T-cell (primary cell): ENCODE measurements around the gene UBE2Q2. TPM values are rescaled to one million over a fixed set of nuclear protein-coding genes. Genes with fewer than 3 reads are reported as not detected.
A peak's percentile ranks its signal among the peaks of the same experiment; 100 is the strongest.
"Not testable (repeated sequence)": the region's sequence is repeated elsewhere in the genome, so short reads cannot be mapped to it uniquely, and the experiment has no call there.

Experiments
- ATAC-seq, 4 experiments: fragments of 200-7000 bp in 3 of 4; fragments of 150-1000 bp in 1 of 4; cut with Tn5 transposase; replicated peaks in 1 of 4; 1 replicate in 3 of 4; 2 replicates in 1 of 4; pipeline ENCODE4 v1.10.0; 2021; ENCODE audit warnings: moderate library complexity in 3 of 4, mild to moderate bottlenecking in 2 of 4, moderate number of reproducible peaks in 1 of 4
- CTCF ChIA-PET, 2 donors: fragments of 300-600 bp; sonication (Branson Sonifier 250); formaldehyde crosslinking; loops; one replicate each; lab custom pipeline; 2022; ENCODE audit warnings: antibody characterized with exemption in 2 of 2; lab: Charles Lee
- POLR2A ChIA-PET, 2 donors: fragments of 300-600 bp; sonication (Branson Sonifier 250); formaldehyde crosslinking; loops; one replicate each; lab custom pipeline; 2022; ENCODE audit warnings: antibody characterized with exemption in 2 of 2; lab: Charles Lee
- DNase-seq, 35 experiments: peaks; one replicate each; pipeline versions ENCODE4 v3.0.0 to v3.0.0-alpha.2; 2013 to 2023
- H3K27ac ChIP-seq: one replicate; pipeline ENCODE4 v1.5.1; 2013; ENCODE audit warnings: low read length
- H3K27me3 ChIP-seq, 2 experiments: replicated peaks in 1 of 2; 1 replicate in 1 of 2; 2 replicates in 1 of 2; pipeline versions ENCODE4 v1.6.1 to v1.7.0; 2013; ENCODE audit warnings: low read length in 1 of 2, mixed read lengths in 1 of 2; ENCODE audit not compliant: control insufficient read depth in 2 of 2, insufficient read depth in 2 of 2; ENCODE audit errors: extremely low read depth in 1 of 2
- H3K36me3 ChIP-seq, 2 donors: 1 replicate in 1 of 2; 2 replicates in 1 of 2; pipeline versions ENCODE4 v1.6.1 to v1.7.0; 2013; ENCODE audit warnings: low read length in 1 of 2; ENCODE audit not compliant: control insufficient read depth in 2 of 2, insufficient read depth in 1 of 2; ENCODE audit errors: extremely low read depth in 1 of 2
- H3K4me1 ChIP-seq, 2 experiments: 1 replicate in 1 of 2; 2 replicates in 1 of 2; pipeline versions ENCODE4 v1.6.1 to v1.7.0; 2013; ENCODE audit warnings: low read length in 2 of 2, mixed read lengths in 1 of 2; ENCODE audit not compliant: insufficient read depth in 2 of 2, control insufficient read depth in 1 of 2; ENCODE audit errors: extremely low read depth in 1 of 2
- H3K4me3 ChIP-seq, 2 donors: 1 replicate in 1 of 2; 2 replicates in 1 of 2; pipeline versions ENCODE4 v1.5.1 to v1.7.0; 2013; ENCODE audit warnings: mild to moderate bottlenecking in 2 of 2, low read length in 1 of 2, moderate library complexity in 1 of 2; ENCODE audit not compliant: control insufficient read depth in 1 of 2; ENCODE audit errors: extremely low read depth in 1 of 2
- H3K9me3 ChIP-seq: 2 replicates; pipeline ENCODE4 v1.7.0; 2013
- H3K27ac Mint-ChIP-seq, 2 donors: one replicate each; pipeline ENCODE4 v1.8.0; 2020 to 2021; ENCODE audit warnings: mild to moderate bottlenecking in 2 of 2, mixed read lengths in 2 of 2
- H3K27me3 Mint-ChIP-seq, 2 donors: one replicate each; pipeline ENCODE4 v1.8.0; 2021 to 2022; ENCODE audit warnings: mixed read lengths in 2 of 2
- H3K36me3 Mint-ChIP-seq: one replicate; pipeline ENCODE4 v1.8.0; 2021; ENCODE audit warnings: mixed read lengths
- H3K4me1 Mint-ChIP-seq, 3 donors: one replicate each; pipeline ENCODE4 v1.8.0; 2020 to 2022; ENCODE audit warnings: mixed read lengths in 3 of 3, mild to moderate bottlenecking in 1 of 3
- H3K4me3 Mint-ChIP-seq, 3 donors: one replicate each; pipeline ENCODE4 v1.8.0; 2020 to 2022; ENCODE audit warnings: mild to moderate bottlenecking in 3 of 3, mixed read lengths in 3 of 3, moderate library complexity in 3 of 3
- H3K9me3 Mint-ChIP-seq, 3 donors: one replicate each; pipeline ENCODE4 v1.8.0; 2020 to 2022; ENCODE audit warnings: mixed read lengths in 3 of 3
- WGBS: methylation state at CpG from one replicate; pipeline ENCODE4 v1.1.5; 2013; ENCODE audit warnings: missing lambda C conversion rate; ENCODE audit not compliant: insufficient coverage; 5-methylcytosine and 5-hydroxymethylcytosine counted together
- total RNA-seq, 35 experiments: library from RNA in 6 of 35; stranded (reverse) in 6 of 35; fragments of 120-200 nt in 1 of 35; gene quantifications; one replicate each; pipeline versions ENCODE4 v1.2.1 to v1.2.4 and lab custom pipeline; 2013 to 2026

Gene UBE2Q2
- total RNA-seq, 5 donors from 2014 or later (not counting 1 experiment from before 2014, with no cell fraction given) = 28.6 to 40.9 (median 36.9) TPM

GRCh38 chr15:75843678-75844581 is 683 bp downstream of the UBE2Q2 start:
- POLR2A ChIA-PET = no interaction called here
- peaks cover 28 to 30% of the 10 kb centered on the region in 2 experiments for H3K4me1 ChIP-seq
- ATAC-seq = peak; percentile 56 to 64 (median 63)
- H3K27ac Mint-ChIP-seq = peak overlapping the region; percentile 87 to 90
- H3K27me3 ChIP-seq = no peaks in the 10 kb centered on the region
- H3K27me3 Mint-ChIP-seq = no peaks in the 10 kb centered on the region
- peak; percentile 23 to 63 (median 50) for DNase-seq
- H3K36me3 Mint-ChIP-seq = peaks cover 3% of the 10 kb centered on the region
- peak overlapping the region; percentile 70 to 82 for H3K4me3 ChIP-seq
- H3K4me3 Mint-ChIP-seq = peak overlapping the region; percentile 88 to 97 (median 94)
- H3K9me3 Mint-ChIP-seq = no peaks in the 10 kb centered on the region
- H3K27ac ChIP-seq = peak overlapping the region; percentile 59
- peaks cover 48 to 56% (median 49%) of the 10 kb centered on the region in 3 donors for H3K4me1 Mint-ChIP-seq
- CTCF ChIA-PET = interaction anchor here in 1 of 2 donors (0.6 to 1.1 kb wide), 2 partner anchors 43 to 1491 kb away, joined by 3 read pairs; no protein-coding TSS in a partner anchor
- under 1% methylated on average over 64 of the region's 77 CpGs for WGBS
- no peaks in the 10 kb centered on the region for H3K36me3 ChIP-seq
- no peaks in the 10 kb centered on the region for H3K9me3 ChIP-seq

- Mint-ChIP-seq H3K27me3 (no peaks in the 10 kb centered on the region), H3K4me1 (peaks cover 57 to 64% (median 57%) of the 10 kb centered on the region in 3 donors), H3K9me3 (no peaks in the 10 kb centered on the region), H3K4me3 (peak overlapping the region; percentile 88 to 97 (median 94)), H3K27ac (peak overlapping the region; percentile 87 to 90), H3K36me3 (peaks cover 3% of the 10 kb centered on the region)
- ATAC-seq (peak in 1 of 4 experiments; percentile 10), DNase-seq (peak in 10 of 35 experiments; percentile 1 to 40 (median 8))
- ChIA-PET CTCF (interaction anchor here in 1 of 2 donors (0.6 to 1.1 kb wide), 2 partner anchors 42 to 1491 kb away, joined by 3 read pairs; no protein-coding TSS in a partner anchor), POLR2A (no interaction called here)
- Histone ChIP-seq H3K27ac (peak overlapping the region; percentile 59), H3K27me3 (no peaks in the 10 kb centered on the region), H3K4me1 (peaks cover 28 to 30% of the 10 kb centered on the region in 2 experiments), H3K36me3 (no peaks in the 10 kb centered on the region), H3K4me3 (peak overlapping the region; percentile 70 to 82), H3K9me3 (no peaks in the 10 kb centered on the region)
- 29% methylated on average over 11 of the region's 13 CpGs for WGBS
Observed at GRCh38 chr15:75844629-75845335, 1.5 kb downstream of the UBE2Q2 start.

- no peak overlapping the region for H3K4me3 Mint-ChIP-seq
- Histone ChIP-seq H3K27ac (no peak overlapping the region), H3K36me3 (peaks cover 0 to 2% of the 10 kb centered on the region in 2 donors), H3K4me3 (no peak overlapping the region), H3K4me1 (peaks cover 26 to 28% of the 10 kb centered on the region in 2 experiments), H3K9me3 (no peaks in the 10 kb centered on the region), H3K27me3 (no peaks in the 10 kb centered on the region)
- ChIA-PET CTCF (no interaction called here), POLR2A (no interaction called here)
- ATAC-seq = no peak
- H3K9me3 Mint-ChIP-seq = no peaks in the 10 kb centered on the region
- peaks cover 3% of the 10 kb centered on the region for H3K36me3 Mint-ChIP-seq
- DNase-seq = no peak
- no peak overlapping the region for H3K27ac Mint-ChIP-seq
- WGBS = no CpG with 5 or more reads among the region's 1 CpG
- no peaks in the 10 kb centered on the region for H3K27me3 Mint-ChIP-seq
- peaks cover 78 to 87% (median 83%) of the 10 kb centered on the region in 3 donors for H3K4me1 Mint-ChIP-seq
Observed at GRCh38 chr15:75849167-75849566, 5.9 kb downstream of the UBE2Q2 start.

GRCh38 chr15:75850708-75851107 is 7.5 kb downstream of the UBE2Q2 start:
- H3K27me3 Mint-ChIP-seq = no peaks in the 10 kb centered on the region
- ATAC-seq (no peak), DNase-seq (no peak)
- H3K4me3 Mint-ChIP-seq = no peak overlapping the region
- Histone ChIP-seq H3K9me3 (no peaks in the 10 kb centered on the region), H3K27me3 (no peaks in the 10 kb centered on the region), H3K36me3 (peaks cover 0 to 10% of the 10 kb centered on the region in 2 donors), H3K4me3 (no peak overlapping the region), H3K27ac (no peak overlapping the region), H3K4me1 (peaks cover 11 to 20% of the 10 kb centered on the region in 2 experiments)
- H3K36me3 Mint-ChIP-seq = peaks cover 7% of the 10 kb centered on the region
- POLR2A ChIA-PET = no interaction called here
- no CpG with 5 or more reads among the region's 2 CpGs for WGBS
- peak overlapping the region in 1 of 2 donors; percentile 39 for H3K27ac Mint-ChIP-seq
- peaks cover 63 to 73% (median 69%) of the 10 kb centered on the region in 3 donors for H3K4me1 Mint-ChIP-seq
- H3K9me3 Mint-ChIP-seq = no peaks in the 10 kb centered on the region
- CTCF ChIA-PET = no interaction called here

GRCh38 chr15:75851566-75851965 is 8.3 kb downstream of the UBE2Q2 start:
- CTCF ChIA-PET, H3K9me3 ChIP-seq, H3K27ac Mint-ChIP-seq, H3K9me3 Mint-ChIP-seq, H3K27me3 Mint-ChIP-seq, H3K27ac ChIP-seq, H3K4me3 ChIP-seq, DNase-seq, H3K27me3 ChIP-seq, ATAC-seq, H3K4me3 Mint-ChIP-seq, POLR2A ChIA-PET: not testable (repeated sequence)
- WGBS = no CpG with 5 or more reads among the region's 4 CpGs
- peaks cover 54 to 72% (median 66%) of the 10 kb centered on the region in 3 donors for H3K4me1 Mint-ChIP-seq
- peaks cover 5 to 18% of the 10 kb centered on the region in 2 experiments for H3K4me1 ChIP-seq
- H3K36me3 ChIP-seq = peaks cover 0 to 13% of the 10 kb centered on the region in 2 donors
- H3K36me3 Mint-ChIP-seq = peaks cover 13% of the 10 kb centered on the region

- no peak for ATAC-seq
- peaks cover 0 to 31% of the 10 kb centered on the region in 2 donors for H3K36me3 ChIP-seq
- Mint-ChIP-seq H3K27ac (peak overlapping the region in 1 of 2 donors; percentile 1), H3K4me3 (no peak overlapping the region), H3K4me1 (peaks cover 32 to 49% (median 40%) of the 10 kb centered on the region in 3 donors), H3K27me3 (no peaks in the 10 kb centered on the region), H3K36me3 (peaks cover 40% of the 10 kb centered on the region), H3K9me3 (no peaks in the 10 kb centered on the region)
- H3K4me1 ChIP-seq = peaks cover 0 to 5% of the 10 kb centered on the region in 2 experiments
- no peak for DNase-seq
- ChIA-PET CTCF (no interaction called here), POLR2A (no interaction called here)
- no peaks in the 10 kb centered on the region for H3K9me3 ChIP-seq
- H3K27ac ChIP-seq = no peak overlapping the region
- no peaks in the 10 kb centered on the region for H3K27me3 ChIP-seq
- no peak overlapping the region for H3K4me3 ChIP-seq
Observed at GRCh38 chr15:75857886-75858285, 14.6 kb downstream of the UBE2Q2 start.
